Effector memory CD8-positive, alpha-beta T cell (primary cell): ENCODE results near the gene SPSB2.

Experiments used
- ATAC-seq: fragments of 150-1000 bp; cut with Tn5 transposase; replicated peaks from 2 replicates; pipeline ENCODE4 v1.10.0; 2021; ENCODE audit warnings: mild to moderate bottlenecking, moderate library complexity
- DNase-seq, 3 experiments: peaks; one replicate each; pipeline ENCODE4 v3.0.0; 2021
- H3K27ac Mint-ChIP-seq, 2 donors: one replicate each; pipeline ENCODE4 v1.8.0; 2022; ENCODE audit warnings: mild to moderate bottlenecking in 2 of 2, mixed read lengths in 2 of 2, moderate library complexity in 2 of 2
- H3K27me3 Mint-ChIP-seq, 2 donors: one replicate each; pipeline ENCODE4 v1.8.0; 2022; ENCODE audit warnings: mixed read lengths in 2 of 2
- H3K36me3 Mint-ChIP-seq: one replicate; pipeline ENCODE4 v1.8.0; 2022; ENCODE audit warnings: mild to moderate bottlenecking, moderate library complexity, mixed read lengths; ENCODE audit not compliant: insufficient read depth
- H3K4me1 Mint-ChIP-seq, 2 donors: one replicate each; pipeline ENCODE4 v1.8.0; 2022; ENCODE audit warnings: low read depth in 2 of 2, mixed read lengths in 2 of 2
- H3K4me3 Mint-ChIP-seq, 2 donors: one replicate each; pipeline ENCODE4 v1.8.0; 2022; ENCODE audit warnings: mild to moderate bottlenecking in 2 of 2, mixed read lengths in 2 of 2, moderate library complexity in 2 of 2
- H3K9me3 Mint-ChIP-seq, 2 donors: one replicate each; pipeline ENCODE4 v1.8.0; 2022; ENCODE audit warnings: mixed read lengths in 2 of 2

SPSB2 gene

GRCh38 chr12:6846316-6846869 lies 26.7 kb downstream of the SPSB2 start:
- Mint-ChIP-seq H3K9me3 (no peaks in the 10 kb centered on the region), H3K36me3 (peaks cover 17% of the 10 kb centered on the region), H3K4me1 (peaks cover 9% of the 10 kb centered on the region in 2 donors), H3K4me3 (no peak overlapping the region), H3K27me3 (no peaks in the 10 kb centered on the region), H3K27ac (no peak overlapping the region)
- ATAC-seq (no peak), DNase-seq (no peak)

GRCh38 chr12:6845395-6845794 lies 27.7 kb downstream of the SPSB2 start:
- H3K4me3 Mint-ChIP-seq, result no peak overlapping the region

GRCh38 chr12:6843118-6843902 lies 29.8 kb downstream of the SPSB2 start:
- Mint-ChIP-seq H3K27me3 (no peaks in the 10 kb centered on the region), H3K4me1 (no peaks in the 10 kb centered on the region), H3K4me3 (no peak overlapping the region), H3K9me3 (no peaks in the 10 kb centered on the region), H3K36me3 (no peaks in the 10 kb centered on the region), H3K27ac (no peak overlapping the region)
- ATAC-seq, result no peak
- no peak for DNase-seq

More at GRCh38 chr12:6845395-6845794, 27.7 kb downstream of the SPSB2 start:
- peaks cover 2 to 4% of the 10 kb centered on the region in 2 donors for H3K4me1 Mint-ChIP-seq
- ATAC-seq (no peak), DNase-seq (no peak)
- no peak overlapping the region for H3K27ac Mint-ChIP-seq
- no peaks in the 10 kb centered on the region for H3K27me3 Mint-ChIP-seq
- H3K36me3 Mint-ChIP-seq, result peaks cover 9% of the 10 kb centered on the region
- H3K9me3 Mint-ChIP-seq, result no peaks in the 10 kb centered on the region

- H3K9me3 Mint-ChIP-seq, result no peaks in the 10 kb centered on the region
Observed at GRCh38 chr12:6842075-6842474, 31.0 kb downstream of the SPSB2 start.

GRCh38 chr12:6840761-6841515 lies 32.2 kb downstream of the SPSB2 start, which contains the start of gene GNB3:
TSS of gene GNB3 (plus strand) at chr12:6840925. CDS start at chr12:6841288, 363 bp downstream.
- peaks cover 3% of the 10 kb centered on the region for H3K36me3 Mint-ChIP-seq
- no peak within 1 kb of the TSS for H3K27ac Mint-ChIP-seq
- H3K4me1 Mint-ChIP-seq, result no peaks in the 10 kb centered on the region
- ATAC-seq, result no peak
- no peak within 1 kb of the TSS for H3K4me3 Mint-ChIP-seq
- H3K9me3 Mint-ChIP-seq, result no peaks in the 10 kb centered on the region
- DNase-seq, result no peak
- H3K27me3 Mint-ChIP-seq, result no peaks in the 10 kb centered on the region

More at GRCh38 chr12:6842075-6842474, 31.0 kb downstream of the SPSB2 start:
- ATAC-seq (no peak), DNase-seq (no peak)
- Mint-ChIP-seq H3K4me1 (no peaks in the 10 kb centered on the region), H3K27ac (no peak overlapping the region), H3K4me3 (no peak overlapping the region), H3K36me3 (no peaks in the 10 kb centered on the region), H3K27me3 (no peaks in the 10 kb centered on the region)

- Mint-ChIP-seq H3K27me3 (no peaks in the 10 kb centered on the region), H3K27ac (no peak overlapping the region), H3K9me3 (no peaks in the 10 kb centered on the region), H3K4me1 (peaks cover 0 to 3% of the 10 kb centered on the region in 2 donors), H3K36me3 (peaks cover 3% of the 10 kb centered on the region), H3K4me3 (no peak overlapping the region)
- DNase-seq (no peak), ATAC-seq (no peak)
Observed at GRCh38 chr12:6840330-6840729, 32.8 kb downstream of the SPSB2 start.

- H3K4me3 Mint-ChIP-seq, result no peak overlapping the region
- ATAC-seq (no peak), DNase-seq (no peak)
- H3K9me3 Mint-ChIP-seq, result no peaks in the 10 kb centered on the region
- H3K36me3 Mint-ChIP-seq, result peaks cover 3% of the 10 kb centered on the region
- no peak overlapping the region for H3K27ac Mint-ChIP-seq
- H3K4me1 Mint-ChIP-seq, result peaks cover 0 to 3% of the 10 kb centered on the region in 2 donors
- H3K27me3 Mint-ChIP-seq, result no peaks in the 10 kb centered on the region
Observed at GRCh38 chr12:6839482-6840201, 33.5 kb downstream of the SPSB2 start.

- peaks cover 0 to 3% of the 10 kb centered on the region in 2 donors for H3K4me1 Mint-ChIP-seq
- H3K27ac Mint-ChIP-seq, result no peak overlapping the region
- DNase-seq (no peak), ATAC-seq (no peak)
- H3K36me3 Mint-ChIP-seq, result peaks cover 3% of the 10 kb centered on the region
- H3K4me3 Mint-ChIP-seq, result no peak overlapping the region
- no peaks in the 10 kb centered on the region for H3K9me3 Mint-ChIP-seq
- no peaks in the 10 kb centered on the region for H3K27me3 Mint-ChIP-seq
Observed at GRCh38 chr12:6838854-6839253, 34.2 kb downstream of the SPSB2 start.

GRCh38 chr12:6837370-6838060 lies 35.6 kb downstream of the SPSB2 start:
- peaks cover 3% of the 10 kb centered on the region for H3K36me3 Mint-ChIP-seq
- ATAC-seq (no peak), DNase-seq (no peak)
- no peaks in the 10 kb centered on the region for H3K27me3 Mint-ChIP-seq
- H3K27ac Mint-ChIP-seq, result no peak overlapping the region
- H3K9me3 Mint-ChIP-seq, result no peaks in the 10 kb centered on the region
- H3K4me3 Mint-ChIP-seq, result no peak overlapping the region
- H3K4me1 Mint-ChIP-seq, result peaks cover 0 to 3% of the 10 kb centered on the region in 2 donors

GRCh38 chr12:6836851-6837250 lies 36.3 kb downstream of the SPSB2 start:
- H3K9me3 Mint-ChIP-seq, result no peaks in the 10 kb centered on the region

GRCh38 chr12:6834873-6835272 lies 38.2 kb downstream of the SPSB2 start:
- Mint-ChIP-seq H3K36me3 (peaks cover 3% of the 10 kb centered on the region), H3K27ac (no peak overlapping the region), H3K4me1 (peaks cover 0 to 6% of the 10 kb centered on the region in 2 donors), H3K4me3 (no peak overlapping the region), H3K27me3 (peaks cover 0 to 21% of the 10 kb centered on the region in 2 donors), H3K9me3 (no peaks in the 10 kb centered on the region)
- ATAC-seq, result no peak
- DNase-seq, result no peak

More at GRCh38 chr12:6836851-6837250, 36.3 kb downstream of the SPSB2 start:
- Mint-ChIP-seq H3K27me3 (peaks cover 0 to 1% of the 10 kb centered on the region in 2 donors), H3K27ac (no peak overlapping the region), H3K36me3 (peaks cover 3% of the 10 kb centered on the region), H3K4me1 (peaks cover 0 to 3% of the 10 kb centered on the region in 2 donors), H3K4me3 (no peak overlapping the region)
- DNase-seq, result no peak
- no peak for ATAC-seq

GRCh38 chr12:6834254-6834653 lies 38.8 kb downstream of the SPSB2 start:
- DNase-seq, result no peak
- Mint-ChIP-seq H3K9me3 (no peaks in the 10 kb centered on the region), H3K36me3 (peaks cover 6% of the 10 kb centered on the region), H3K27me3 (peaks cover 3 to 25% of the 10 kb centered on the region in 2 donors), H3K4me3 (no peak overlapping the region), H3K27ac (no peak overlapping the region), H3K4me1 (peaks cover 4 to 10% of the 10 kb centered on the region in 2 donors)
- no peak for ATAC-seq
